Right atrium auricular region (tissue), 2 donors: ENCODE results near the gene ZMAT3. TPM values are rescaled to one million over a fixed set of nuclear protein-coding genes. Genes with fewer than 3 reads are reported as not detected.
"Not testable (repeated sequence)": the region's sequence is repeated elsewhere in the genome, so short reads cannot be mapped to it uniquely, and the experiment has no call there.

ENCODE experiments used
- DNase-seq: peaks from one replicate; pipeline ENCODE4 v3.0.0-alpha.2; 2019; ENCODE audit warnings: low spot score
- H3K27ac ChIP-seq, 2 donors: fragments of 200-600 bp; sonication (generic); 1 replicate in 1 of 2; 2 replicates in 1 of 2; pipeline ENCODE4 v1.5.1; 2016 to 2019
- H3K27me3 ChIP-seq, 2 donors: fragments of 200-600 bp; sonication (generic); one replicate each; pipeline versions ENCODE4 v1.5.1 to v1.6.0; 2017 to 2019
- H3K36me3 ChIP-seq: fragments of 200-600 bp; sonication (generic); one replicate; pipeline ENCODE4 v1.5.1; 2016
- H3K4me1 ChIP-seq, 2 donors: fragments of 200-600 bp; sonication (generic); one replicate each; pipeline versions ENCODE4 v1.5.1 to v1.6.0; 2017 to 2019
- H3K4me3 ChIP-seq, 2 donors: fragments of 200-600 bp; sonication (generic); 1 replicate in 1 of 2; 2 replicates in 1 of 2; pipeline ENCODE4 v1.5.1; 2017 to 2019; ENCODE audit warnings: mild to moderate bottlenecking in 1 of 2, moderate library complexity in 1 of 2
- H3K9me3 ChIP-seq, 2 donors: fragments of 200-600 bp; sonication (generic); one replicate each; pipeline ENCODE4 v1.5.1; 2019
- total RNA-seq, 2 donors: library from RNA; depleted of rRNA; stranded (reverse); fragments of >200 nt; gene quantifications; one replicate each; pipeline ENCODE4 v1.1.0, GENCODE V29; 2016
- TF ChIP-seq, protein P1 (sequence below), 2 donors: fragments of 200-600 bp; sonication (generic); IDR thresholded peaks; one replicate each; pipeline ENCODE4 v1.5.1; 2019; ENCODE audit warnings: antibody characterized with exemption in 2 of 2

ZMAT3 gene
- total RNA-seq, 2 donors from 2014 or later = 8.5 to 12.6 TPM

DNA sequence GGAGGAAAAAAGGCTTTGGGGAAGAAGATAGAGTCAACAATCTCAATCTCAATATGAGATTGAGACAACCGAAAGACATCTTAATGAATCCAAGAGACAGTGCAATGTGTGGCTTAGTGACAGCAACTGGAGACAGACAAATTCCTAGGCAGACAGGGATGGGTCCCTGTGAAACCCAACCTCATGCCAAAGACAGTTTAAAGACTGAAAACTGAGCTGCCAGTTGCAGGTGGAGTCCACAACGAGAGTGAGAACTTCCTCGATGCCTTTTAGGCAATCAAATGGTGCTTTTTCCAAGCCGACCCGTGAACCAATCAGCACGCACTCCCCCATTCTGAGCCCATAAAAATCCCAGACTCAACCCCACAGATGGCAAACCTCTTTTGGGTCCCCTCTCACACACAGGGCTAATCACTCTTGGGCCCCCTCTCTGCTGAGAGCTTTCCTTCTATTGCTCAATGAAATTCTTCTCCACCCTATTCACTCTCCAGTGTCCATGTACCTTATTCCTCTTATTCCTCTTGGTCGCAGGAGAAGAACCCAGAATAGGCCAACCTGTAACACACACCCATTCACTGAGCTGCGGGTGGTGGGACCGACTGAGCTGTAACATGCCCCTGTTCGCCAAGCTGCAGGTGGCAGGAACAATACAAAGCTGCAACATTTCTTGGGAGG lies 34.8 kb downstream of the ZMAT3 start:
- Histone ChIP-seq H3K27me3 (no peaks in the 10 kb centered on the region), H3K9me3 (no peaks in the 10 kb centered on the region), H3K4me1 (peaks cover 0 to 20% of the 10 kb centered on the region in 2 donors), H3K36me3 (no peaks in the 10 kb centered on the region), H3K4me3 (no peak overlapping the region), H3K27ac (no peak overlapping the region)
- TF ChIP-seq, protein P1, sequence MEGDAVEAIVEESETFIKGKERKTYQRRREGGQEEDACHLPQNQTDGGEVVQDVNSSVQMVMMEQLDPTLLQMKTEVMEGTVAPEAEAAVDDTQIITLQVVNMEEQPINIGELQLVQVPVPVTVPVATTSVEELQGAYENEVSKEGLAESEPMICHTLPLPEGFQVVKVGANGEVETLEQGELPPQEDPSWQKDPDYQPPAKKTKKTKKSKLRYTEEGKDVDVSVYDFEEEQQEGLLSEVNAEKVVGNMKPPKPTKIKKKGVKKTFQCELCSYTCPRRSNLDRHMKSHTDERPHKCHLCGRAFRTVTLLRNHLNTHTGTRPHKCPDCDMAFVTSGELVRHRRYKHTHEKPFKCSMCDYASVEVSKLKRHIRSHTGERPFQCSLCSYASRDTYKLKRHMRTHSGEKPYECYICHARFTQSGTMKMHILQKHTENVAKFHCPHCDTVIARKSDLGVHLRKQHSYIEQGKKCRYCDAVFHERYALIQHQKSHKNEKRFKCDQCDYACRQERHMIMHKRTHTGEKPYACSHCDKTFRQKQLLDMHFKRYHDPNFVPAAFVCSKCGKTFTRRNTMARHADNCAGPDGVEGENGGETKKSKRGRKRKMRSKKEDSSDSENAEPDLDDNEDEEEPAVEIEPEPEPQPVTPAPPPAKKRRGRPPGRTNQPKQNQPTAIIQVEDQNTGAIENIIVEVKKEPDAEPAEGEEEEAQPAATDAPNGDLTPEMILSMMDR (IDR thresholded peaks at IDR 0.05) = no peak
- DNase-seq = no peak

DNA sequence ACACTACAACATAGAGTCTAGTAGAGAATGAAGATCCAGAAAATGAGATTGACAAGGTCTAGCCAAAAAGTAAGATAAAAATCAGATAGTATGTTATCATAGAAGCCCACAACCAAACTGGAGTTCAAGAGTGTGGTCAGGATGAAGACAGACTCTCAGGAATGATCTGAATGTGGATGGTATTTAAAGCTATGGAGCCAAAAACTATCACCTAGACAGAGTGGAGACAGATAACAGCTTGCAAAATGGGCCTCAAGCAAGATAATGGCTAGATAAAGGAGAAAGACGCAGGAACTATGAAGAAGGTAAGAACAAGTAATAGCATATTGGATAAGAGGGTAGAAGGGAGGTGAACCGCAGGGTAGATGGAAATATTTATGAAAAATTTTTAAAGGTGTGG lies 35.4 kb downstream of the ZMAT3 start:
- Histone ChIP-seq H3K36me3 (no peaks in the 10 kb centered on the region), H3K27ac (no peak overlapping the region), H3K9me3 (no peaks in the 10 kb centered on the region), H3K4me1 (peaks cover 0 to 20% of the 10 kb centered on the region in 2 donors), H3K4me3 (no peak overlapping the region), H3K27me3 (no peaks in the 10 kb centered on the region)
- TF ChIP-seq, protein P1 (IDR thresholded peaks at IDR 0.05) = no peak
- no peak for DNase-seq

DNA sequence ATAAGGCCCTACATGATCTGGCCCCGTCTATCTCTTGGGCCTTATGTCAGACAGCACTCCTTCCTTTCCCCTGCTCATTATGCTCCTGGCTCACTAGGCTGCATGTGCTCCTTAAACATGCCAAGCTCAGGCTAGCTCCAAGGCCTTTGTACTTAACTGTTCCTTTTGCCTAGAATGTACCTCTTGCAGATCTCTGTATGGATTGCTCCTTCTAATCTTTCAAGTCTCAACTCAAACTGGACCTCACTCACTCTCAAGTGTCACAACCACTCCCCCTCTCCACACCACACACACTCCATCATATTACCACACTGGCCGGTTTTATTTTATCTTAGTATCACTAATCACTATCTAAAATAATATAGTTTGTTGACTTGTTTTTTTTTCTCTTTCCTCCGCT lies 36.4 kb downstream of the ZMAT3 start:
- no peak overlapping the region for H3K27ac ChIP-seq
- no peaks in the 10 kb centered on the region for H3K36me3 ChIP-seq
- H3K4me1 ChIP-seq = peaks cover 0 to 20% of the 10 kb centered on the region in 2 donors
- TF ChIP-seq, protein P1 (IDR thresholded peaks at IDR 0.05) = no peak
- H3K27me3 ChIP-seq = no peaks in the 10 kb centered on the region
- no peak overlapping the region for H3K4me3 ChIP-seq
- DNase-seq = no peak
- H3K9me3 ChIP-seq = no peaks in the 10 kb centered on the region

DNA sequence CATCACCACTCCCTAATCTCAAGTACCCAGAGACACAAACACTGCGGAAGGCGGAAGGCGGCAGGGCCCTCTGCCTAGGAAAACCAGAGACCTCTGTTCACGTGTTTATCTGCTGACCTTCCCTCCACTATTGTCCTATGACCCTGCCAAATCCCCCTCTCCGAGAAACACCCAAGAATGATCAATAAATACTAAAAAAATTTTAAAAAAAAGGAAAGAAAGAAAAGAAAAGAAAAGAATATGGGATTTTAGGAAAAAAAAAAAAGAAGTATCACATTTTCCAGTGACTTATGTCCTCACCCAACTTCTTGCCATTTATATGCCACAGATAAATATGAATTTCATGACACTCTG lies 38.3 kb downstream of the ZMAT3 start:
- not testable (repeated sequence) for H3K4me3 ChIP-seq, H3K36me3 ChIP-seq, H3K27ac ChIP-seq, DNase-seq, H3K27me3 ChIP-seq, H3K9me3 ChIP-seq
- peaks cover 0 to 15% of the 10 kb centered on the region in 2 donors for H3K4me1 ChIP-seq

DNA sequence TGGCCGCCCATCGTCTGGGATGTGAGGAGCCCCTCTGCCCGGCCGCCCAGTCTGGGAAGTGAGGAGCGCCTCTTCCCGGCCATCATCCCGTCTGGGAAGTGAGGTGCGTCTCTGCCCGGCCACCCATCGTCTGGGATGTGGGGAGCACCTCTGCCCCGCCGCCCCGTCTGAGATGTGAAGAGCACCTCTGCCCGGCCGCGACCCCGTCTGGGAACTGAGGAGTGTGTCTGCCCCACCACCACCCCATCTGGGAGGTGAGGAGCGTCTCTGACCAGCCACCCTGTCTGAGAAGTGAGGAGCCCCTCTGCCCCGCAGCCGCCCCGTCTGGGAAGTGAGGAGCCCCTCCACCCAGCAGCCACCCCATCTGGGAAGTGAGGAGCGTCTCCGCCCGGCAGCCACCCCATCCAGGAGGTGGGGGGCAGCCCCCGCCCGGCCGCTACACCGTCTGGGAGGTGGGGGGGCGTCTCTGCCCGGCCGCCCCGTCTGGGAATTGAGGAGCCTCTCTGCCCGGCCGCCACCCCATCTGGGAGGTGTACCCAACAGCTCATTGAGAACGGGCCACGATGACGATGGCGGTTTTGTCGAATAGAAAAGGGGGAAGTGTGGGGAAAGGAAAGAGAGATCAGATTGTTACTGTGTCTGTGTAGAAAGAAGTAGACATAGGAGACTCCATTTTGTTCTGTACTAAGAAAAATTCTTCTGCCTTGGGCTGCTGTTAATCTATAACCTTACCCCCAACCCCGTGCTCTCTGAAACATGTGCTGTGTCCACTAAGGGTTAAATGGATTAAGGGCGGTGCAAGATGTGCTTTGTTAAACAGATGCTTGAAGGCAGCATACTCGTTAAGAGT lies 38.9 kb downstream of the ZMAT3 start:
- H3K4me3 ChIP-seq, DNase-seq, H3K4me1 ChIP-seq, H3K9me3 ChIP-seq, H3K27ac ChIP-seq, H3K36me3 ChIP-seq, H3K27me3 ChIP-seq: not testable (repeated sequence)

DNA sequence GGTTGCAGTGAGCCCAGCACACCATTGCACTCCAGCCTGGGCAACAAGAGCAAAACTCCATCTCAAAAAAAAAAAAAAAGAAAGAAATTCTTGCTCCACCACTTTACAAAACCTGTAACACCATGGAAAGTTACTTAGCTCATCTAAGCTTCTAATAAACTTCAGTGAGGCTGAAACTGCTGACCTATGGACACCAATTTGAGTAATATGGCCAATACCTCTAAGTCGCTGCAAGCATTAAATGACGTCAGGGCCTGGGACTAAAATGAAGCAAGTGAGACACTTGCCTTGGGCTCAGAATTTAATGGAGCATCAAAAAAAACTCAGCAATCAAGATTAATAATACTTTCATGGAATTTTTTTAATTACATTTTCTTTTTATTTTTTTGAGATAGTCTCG lies 42.5 kb downstream of the ZMAT3 start:
- H3K36me3 ChIP-seq = peaks cover 8% of the 10 kb centered on the region
- no peak overlapping the region for H3K27ac ChIP-seq
- TF ChIP-seq, protein P1 (IDR thresholded peaks at IDR 0.05) = no peak
- H3K4me3 ChIP-seq = no peak overlapping the region
- H3K27me3 ChIP-seq = no peaks in the 10 kb centered on the region
- no peaks in the 10 kb centered on the region for H3K9me3 ChIP-seq
- no peak for DNase-seq
- H3K4me1 ChIP-seq = peaks cover 0 to 4% of the 10 kb centered on the region in 2 donors
